GM08714 (cell line): ENCODE data around the gene RGS7.
"Not testable (repeated sequence)": the region's sequence is repeated elsewhere in the genome, so short reads cannot be mapped to it uniquely, and the experiment has no call there.

ENCODE experiments used
- H3K4me3 ChIP-seq: fragments of 200-500 bp; sonication (Bioruptor generic); 2 replicates; pipeline ENCODE4 v1.5.1; 2014; ENCODE audit warnings: mild to moderate bottlenecking, low read length, inconsistent platforms
- ZNF274 ChIP-seq: IDR thresholded peaks from 2 replicates; pipeline ENCODE4 v1.6.1; 2012; ENCODE audit warnings: mild to moderate bottlenecking, low read depth, low read length

The RGS7 gene

GRCh38 chr1:241310451-241310850, 46.6 kb downstream of the RGS7 start:
- no peak overlapping the region for H3K4me3 ChIP-seq
- no peak for TF ChIP-seq ZNF274

GRCh38 chr1:241309651-241310050, 47.4 kb downstream of the RGS7 start:
- no peak overlapping the region for H3K4me3 ChIP-seq
- no peak for TF ChIP-seq ZNF274

GRCh38 chr1:241308471-241308870, 48.5 kb downstream of the RGS7 start:
- H3K4me3 ChIP-seq, result no peak overlapping the region
- no peak for TF ChIP-seq ZNF274

- H3K4me3 ChIP-seq, result no peak overlapping the region
- no peak for TF ChIP-seq ZNF274
Measured at GRCh38 chr1:241308011-241308410, 49.0 kb downstream of the RGS7 start.

GRCh38 chr1:241306125-241306790, 50.7 kb downstream of the RGS7 start:
- TF ChIP-seq ZNF274, result no peak
- no peak overlapping the region for H3K4me3 ChIP-seq

GRCh38 chr1:241302024-241302423, 55.0 kb downstream of the RGS7 start:
- not testable (repeated sequence) for H3K4me3 ChIP-seq

GRCh38 chr1:241299347-241299746, 57.7 kb downstream of the RGS7 start:
- no peak overlapping the region for H3K4me3 ChIP-seq
- TF ChIP-seq ZNF274, result no peak

- no peak overlapping the region for H3K4me3 ChIP-seq
- TF ChIP-seq ZNF274, result no peak
Measured at GRCh38 chr1:241292973-241293372, 64.0 kb downstream of the RGS7 start.

- not testable (repeated sequence) for H3K4me3 ChIP-seq
Measured at GRCh38 chr1:241291548-241291947, 65.5 kb downstream of the RGS7 start.

- TF ChIP-seq ZNF274, result no peak
Measured at GRCh38 chr1:241286486-241286885, 70.5 kb downstream of the RGS7 start.

GRCh38 chr1:241276391-241276790, 80.6 kb downstream of the RGS7 start:
- TF ChIP-seq ZNF274, result no peak

More at GRCh38 chr1:241286486-241286885, 70.5 kb downstream of the RGS7 start:
- no peak overlapping the region for H3K4me3 ChIP-seq

GRCh38 chr1:241275981-241276380, 81.0 kb downstream of the RGS7 start:
- no peak overlapping the region for H3K4me3 ChIP-seq
- no peak for TF ChIP-seq ZNF274

More at GRCh38 chr1:241276391-241276790, 80.6 kb downstream of the RGS7 start:
- no peak overlapping the region for H3K4me3 ChIP-seq

- no peak for TF ChIP-seq ZNF274
- no peak overlapping the region for H3K4me3 ChIP-seq
Measured at GRCh38 chr1:241275226-241275625, 81.8 kb downstream of the RGS7 start.

- H3K4me3 ChIP-seq, result no peak overlapping the region
- TF ChIP-seq ZNF274, result no peak
Measured at GRCh38 chr1:241274693-241275092, 82.3 kb downstream of the RGS7 start.

GRCh38 chr1:241272828-241273227, 84.2 kb downstream of the RGS7 start:
- no peak for TF ChIP-seq ZNF274
- H3K4me3 ChIP-seq, result no peak overlapping the region

GRCh38 chr1:241271427-241271826, 85.6 kb downstream of the RGS7 start:
- TF ChIP-seq ZNF274, result no peak
- no peak overlapping the region for H3K4me3 ChIP-seq
